ENCODE results near the gene TUBB4B. TPM values are rescaled to one million over a fixed set of nuclear protein-coding genes. Genes with fewer than 3 reads are reported as not detected.

The TUBB4B gene
- total and polyA plus RNA-seq, 2 donors from 2014 or later = 258 to 394 TPM

GRCh38 chr9:137253717-137254623, 12.9 kb downstream of the TUBB4B start:
- Histone ChIP-seq H3K36me3 (ENCODE audit: control insufficient read depth in 2 of 3, insufficient read depth in 3 of 3, low read length in 3 of 3) (peaks cover 0 to 6% (median 2%) of the 10 kb centered on the region in 3 donors), H3K4me3 (ENCODE audit: low read length in 3 of 3) (peak overlapping the region; percentile 24 to 79 (median 54)), H3K9me3 (ENCODE audit: control insufficient read depth in 2 of 3, insufficient read depth in 1 of 3, low read length in 3 of 3) (no peaks in the 10 kb centered on the region), H3K9ac (ENCODE audit: low read length in 3 of 3) (peak overlapping the region in 2 of 3 donors; percentile 72 to 82), H3K4me1 (ENCODE audit: control insufficient read depth in 2 of 3, insufficient read depth in 2 of 3, low read depth in 1 of 3, low read length in 3 of 3) (peaks cover 0 to 22% (median 13%) of the 10 kb centered on the region in 3 donors), H3K27ac (ENCODE audit: low read depth in 2 of 2, low read length in 2 of 2) (peak overlapping the region; percentile 53 to 63), H3K27me3 (ENCODE audit: control insufficient read depth, insufficient read depth, low read length) (no peaks in the 10 kb centered on the region)
- intact Hi-C loops (cut with DNase I) = no loop called here
- DNase-seq (peak in 2 of 5 donors; percentile 47 to 58), FAIRE-seq (no peak)
- TF ChIP-seq CTCF (IDR thresholded peaks at IDR 0.05; ENCODE audit: borderline replicate concordance, extremely low read depth, insufficient read depth) = no peak

GRCh38 chr9:137254624-137255447, 13.7 kb downstream of the TUBB4B start, which contains the start of gene NELFB:
NELFB (plus strand) TSS chr9:137255327.
- intact Hi-C loops (cut with DNase I) = no loop called here
- FAIRE-seq = no peak

More at GRCh38 chr9:137254624-137255447, 13.7 kb downstream of the TUBB4B start, which contains the start of gene NELFB:
- Histone ChIP-seq H3K36me3 (ENCODE audit: control insufficient read depth in 2 of 3, insufficient read depth in 3 of 3, low read length in 3 of 3) (peaks cover 0 to 10% (median 4%) of the 10 kb centered on the region in 3 donors), H3K4me3 (ENCODE audit: low read length in 3 of 3) (peak within 1 kb of the TSS; percentile 73 to 90 (median 84)), H3K9me3 (ENCODE audit: control insufficient read depth in 2 of 3, insufficient read depth in 1 of 3, low read length in 3 of 3) (no peaks in the 10 kb centered on the region), H3K9ac (ENCODE audit: low read length in 3 of 3) (peak within 1 kb of the TSS; percentile 57 to 82 (median 82)), H3K27ac (ENCODE audit: low read depth in 2 of 2, low read length in 2 of 2) (peak within 1 kb of the TSS; percentile 53 to 63), H3K4me1 (ENCODE audit: control insufficient read depth in 2 of 3, insufficient read depth in 2 of 3, low read depth in 1 of 3, low read length in 3 of 3) (peaks cover 0 to 22% (median 13%) of the 10 kb centered on the region in 3 donors), H3K27me3 (ENCODE audit: control insufficient read depth, insufficient read depth, low read length) (no peaks in the 10 kb centered on the region)
- peak; percentile 8 for TF ChIP-seq CTCF (IDR thresholded peaks at IDR 0.05; ENCODE audit: borderline replicate concordance, extremely low read depth, insufficient read depth)
- peak; percentile 93 to 98 (median 96) for DNase-seq

All from kidney (tissue), 14 donors.